A549 treated with Mapracorat at 1 μM for 4 hours (cell line): Measurements from ENCODE around the gene SH3BP1. TPM values are rescaled to one million over a fixed set of nuclear protein-coding genes. Genes with fewer than 3 reads are reported as not detected.

Experiments
- total RNA-seq: library from RNA; stranded (reverse); fragments of 200-300 nt; extraction: Qiagen RNA extraction; gene quantifications from 5 replicates; pipeline ENCODE4 v1.2.3, GENCODE V29; 2022

The SH3BP1 gene
- 1.5 to 2.6 TPM (median 1.9 TPM) in 5 replicates for total RNA-seq

GRCh38 chr22:37639070-37639760 lies at the start of gene SH3BP1:
Gene SH3BP1, plus strand, starts transcription at chr22:37639669. Its CDS starts 119 bp downstream, at chr22:37639788.

GRCh38 chr22:37608477-37609239 lies 30.8 kb upstream of the SH3BP1 start, which contains the start of gene GGA1:
Gene GGA1, plus strand, starts transcription at chr22:37608834. Its CDS starts 27 bp downstream, at chr22:37608861.

GRCh38 chr22:37658133-37659065 lies 18.9 kb downstream of the SH3BP1 start, which contains the start of gene PDXP:
Gene PDXP, plus strand, starts transcription at chr22:37658723. Its CDS starts 60 bp downstream, at chr22:37658783.

GRCh38 chr22:37674951-37675929 lies 35.8 kb downstream of the SH3BP1 start, which contains the start of gene LGALS1:
Gene LGALS1, plus strand, starts transcription at chr22:37675636. Its CDS starts 67 bp downstream, at chr22:37675703.

GRCh38 chr22:37686002-37686982 lies 46.8 kb downstream of the SH3BP1 start, which contains the start of gene NOL12:
Gene NOL12, plus strand, starts transcription at chr22:37686343. Its CDS starts 50 bp downstream, at chr22:37686393.

GRCh38 chr22:37696657-37697537 lies 57.4 kb downstream of the SH3BP1 start, which contains the start of gene TRIOBP:
Gene TRIOBP, plus strand, starts transcription at chr22:37697048. Its CDS starts 4,318 bp downstream, at chr22:37701366.

Other genes with a start within 250 kb of the SH3BP1 start
- 3.9 to 7.0 TPM (median 6.4 TPM) in 5 replicates for gene ELFN2, start 212.2 kb upstream of the SH3BP1 start, total RNA-seq
- 1.2 to 2.7 TPM (median 1.9 TPM) in 5 replicates for gene MFNG, start 153.3 kb upstream of the SH3BP1 start, total RNA-seq
- 20.7 to 36.0 TPM (median 32.6 TPM) in 5 replicates for gene CARD10, start 120.3 kb upstream of the SH3BP1 start, total RNA-seq
- 24.8 to 35.0 TPM (median 31.0 TPM) in 5 replicates for gene CDC42EP1, start 79.2 kb upstream of the SH3BP1 start, total RNA-seq
- 0.31 to 0.46 TPM in 2 of 5 replicates, not detected in the others for gene LGALS2, start 59.6 kb upstream of the SH3BP1 start, total RNA-seq
- gene GGA1, start 30.8 kb upstream of the SH3BP1 start, total RNA-seq = 16.4 to 24.1 TPM (median 23.6 TPM) in 5 replicates
- 12.9 to 18.7 TPM (median 16.5 TPM) in 5 replicates for gene PDXP, start 19.1 kb downstream of the SH3BP1 start, total RNA-seq
- gene LGALS1, start 36.0 kb downstream of the SH3BP1 start, total RNA-seq = 1,243 to 1,361 TPM (median 1,330 TPM) in 5 replicates
- 23.9 to 30.7 TPM (median 26.6 TPM) in 5 replicates for gene NOL12, start 46.7 kb downstream of the SH3BP1 start, total RNA-seq
- gene TRIOBP, start 57.4 kb downstream of the SH3BP1 start, total RNA-seq = 26.5 to 37.8 TPM (median 33.8 TPM) in 5 replicates
- gene GCAT, start 168.3 kb downstream of the SH3BP1 start, total RNA-seq = 2.7 to 3.8 TPM (median 3.0 TPM) in 5 replicates
- not detected in 5 replicates for gene GALR3, start 183.7 kb downstream of the SH3BP1 start, total RNA-seq
- gene ANKRD54, start 204.7 kb downstream of the SH3BP1 start, total RNA-seq = 18.1 to 25.4 TPM (median 21.6 TPM) in 5 replicates
- 264 to 287 TPM (median 275 TPM) in 5 replicates for gene EIF3L, start 209.8 kb downstream of the SH3BP1 start, total RNA-seq